MM.1S (cell line): ENCODE results near the gene SERPINC1.

Experiments used
- DNase-seq: peaks from one replicate; pipeline ENCODE4 v3.0.0-alpha.2; 2015
- H2AFZ ChIP-seq: fragments of 300-600 bp; sonication (generic); 2 replicates; pipeline ENCODE4 v1.6.0; 2016; ENCODE audit warnings: antibody characterized with exemption, low read length
- H3F3A ChIP-seq: fragments of 300-600 bp; sonication (generic); 2 replicates; pipeline ENCODE4 v1.6.1; 2016; ENCODE audit warnings: mild to moderate bottlenecking, antibody characterized with exemption, low read length, moderate library complexity, mixed read lengths; ENCODE audit not compliant: insufficient read depth
- H3K27ac ChIP-seq: fragments of 300-600 bp; sonication (generic); 2 replicates; pipeline ENCODE4 v1.5.1; 2016; ENCODE audit warnings: mild to moderate bottlenecking, low read length
- H3K27me3 ChIP-seq: fragments of 300-600 bp; sonication (generic); replicated peaks from 2 replicates; pipeline ENCODE4 v1.6.0; 2016; ENCODE audit warnings: low read length; ENCODE audit not compliant: insufficient read depth
- H3K36me3 ChIP-seq: fragments of 300-600 bp; sonication (generic); replicated peaks from 2 replicates; pipeline ENCODE4 v1.6.1; 2016; ENCODE audit warnings: mild to moderate bottlenecking, low read length, mixed read lengths; ENCODE audit not compliant: insufficient read depth
- H3K4me1 ChIP-seq: fragments of 300-600 bp; sonication (generic); 2 replicates; pipeline ENCODE4 v1.6.1; 2016; ENCODE audit warnings: low read length, mixed read lengths
- H3K4me2 ChIP-seq: fragments of 300-600 bp; sonication (generic); 2 replicates; pipeline ENCODE4 v1.6.0; 2016; ENCODE audit warnings: low read depth, low read length
- H3K4me3 ChIP-seq: fragments of 300-600 bp; sonication (generic); 2 replicates; pipeline ENCODE4 v1.5.1; 2016; ENCODE audit warnings: low read length, mixed read lengths
- H3K79me2 ChIP-seq: fragments of 300-600 bp; sonication (generic); 2 replicates; pipeline ENCODE4 v1.6.1; 2016; ENCODE audit warnings: mixed run types, low read length, mixed read lengths
- H3K9ac ChIP-seq: fragments of 300-600 bp; sonication (generic); 2 replicates; pipeline ENCODE4 v1.6.1; 2016; ENCODE audit warnings: low read length, mixed read lengths
- H3K9me2 ChIP-seq: fragments of 300-600 bp; sonication (generic); replicated peaks from 2 replicates; pipeline ENCODE4 v1.6.1; 2016; ENCODE audit warnings: mild to moderate bottlenecking, low read length, mixed read lengths; ENCODE audit not compliant: insufficient read depth
- H3K9me3 ChIP-seq: fragments of 300-600 bp; sonication (generic); replicated peaks from 2 replicates; pipeline ENCODE4 v1.6.1; 2016; ENCODE audit warnings: mild to moderate bottlenecking, low read length, mixed read lengths; ENCODE audit not compliant: insufficient read depth
- H4K20me1 ChIP-seq: fragments of 300-600 bp; sonication (generic); 2 replicates; pipeline ENCODE4 v1.6.1; 2016; ENCODE audit warnings: mild to moderate bottlenecking, low read length, moderate library complexity, mixed read lengths; ENCODE audit not compliant: insufficient read depth
- EZH2 ChIP-seq: fragments of 300-600 bp; sonication (generic); optimal IDR thresholded peaks from 2 replicates; pipeline ENCODE3; 2017; ENCODE audit warnings: low read depth, mild to moderate bottlenecking, antibody characterized with exemption, low read length, mixed read lengths
- EZH2phosphoT487 ChIP-seq: fragments of 300-600 bp; sonication (generic); IDR thresholded peaks from 2 replicates; pipeline ENCODE4 v1.6.1; 2018; ENCODE audit warnings: antibody characterized with exemption, low read length
- TF ChIP-seq, protein P1 (sequence below): fragments of 300-600 bp; sonication (generic); IDR thresholded peaks from 2 replicates; pipeline ENCODE4 v1.5.1; 2016; ENCODE audit warnings: antibody characterized with exemption, low read length, mixed read lengths

SERPINC1 gene

DNA sequence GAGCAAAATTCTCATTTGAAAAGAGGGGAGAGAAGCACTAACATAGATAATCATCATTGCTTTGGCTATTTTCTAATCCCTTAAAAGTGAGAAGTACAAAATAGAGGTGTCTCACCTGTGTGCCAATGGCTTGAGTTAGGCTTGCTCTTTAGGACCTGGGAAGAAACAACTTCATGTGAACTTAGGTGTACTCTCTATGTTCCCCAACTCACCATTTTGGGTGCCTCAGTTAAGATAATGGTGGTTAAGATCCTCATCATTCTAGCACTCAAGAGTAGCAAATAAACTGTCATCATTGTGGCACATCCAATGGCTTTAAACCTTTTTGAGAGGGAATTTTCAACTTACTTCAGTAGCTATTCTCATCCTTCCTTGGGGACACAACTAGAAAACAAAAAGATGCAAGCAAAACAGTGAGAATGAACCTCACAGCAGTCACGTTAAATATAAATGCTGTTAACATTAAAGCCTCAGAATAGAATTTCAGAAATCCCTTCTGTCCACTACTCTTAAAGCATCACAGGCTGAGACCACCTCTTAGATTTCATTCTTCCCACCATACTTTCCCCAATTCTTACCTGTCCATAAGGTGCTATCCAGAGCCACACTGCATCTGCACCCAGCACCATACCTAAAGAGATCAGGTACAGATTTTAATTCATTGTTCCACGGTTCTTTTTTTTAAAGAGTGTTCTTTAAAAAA is 50.6 kb downstream of the SERPINC1 start:
- no peaks in the 10 kb centered on the region for H3K27me3 ChIP-seq
- H3K36me3 ChIP-seq = peaks cover 31% of the 10 kb centered on the region
- H3K4me1 ChIP-seq = peaks cover 43% of the 10 kb centered on the region
- no peak for TF ChIP-seq EZH2phosphoT487
- TF ChIP-seq, protein P1, sequence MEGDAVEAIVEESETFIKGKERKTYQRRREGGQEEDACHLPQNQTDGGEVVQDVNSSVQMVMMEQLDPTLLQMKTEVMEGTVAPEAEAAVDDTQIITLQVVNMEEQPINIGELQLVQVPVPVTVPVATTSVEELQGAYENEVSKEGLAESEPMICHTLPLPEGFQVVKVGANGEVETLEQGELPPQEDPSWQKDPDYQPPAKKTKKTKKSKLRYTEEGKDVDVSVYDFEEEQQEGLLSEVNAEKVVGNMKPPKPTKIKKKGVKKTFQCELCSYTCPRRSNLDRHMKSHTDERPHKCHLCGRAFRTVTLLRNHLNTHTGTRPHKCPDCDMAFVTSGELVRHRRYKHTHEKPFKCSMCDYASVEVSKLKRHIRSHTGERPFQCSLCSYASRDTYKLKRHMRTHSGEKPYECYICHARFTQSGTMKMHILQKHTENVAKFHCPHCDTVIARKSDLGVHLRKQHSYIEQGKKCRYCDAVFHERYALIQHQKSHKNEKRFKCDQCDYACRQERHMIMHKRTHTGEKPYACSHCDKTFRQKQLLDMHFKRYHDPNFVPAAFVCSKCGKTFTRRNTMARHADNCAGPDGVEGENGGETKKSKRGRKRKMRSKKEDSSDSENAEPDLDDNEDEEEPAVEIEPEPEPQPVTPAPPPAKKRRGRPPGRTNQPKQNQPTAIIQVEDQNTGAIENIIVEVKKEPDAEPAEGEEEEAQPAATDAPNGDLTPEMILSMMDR = no peak
- H3K79me2 ChIP-seq = peaks cover 38% of the 10 kb centered on the region
- H3K4me3 ChIP-seq = peak overlapping the region; percentile 90
- H3K4me2 ChIP-seq = peak overlapping the region; percentile 77
- H2AFZ ChIP-seq = no peak overlapping the region
- H4K20me1 ChIP-seq = peaks cover 44% of the 10 kb centered on the region
- H3K9ac ChIP-seq = peak overlapping the region; percentile 83
- H3K9me2 ChIP-seq = no peaks in the 10 kb centered on the region
- H3K9me3 ChIP-seq = no peaks in the 10 kb centered on the region
- H3K27ac ChIP-seq = peak overlapping the region; percentile 86; the same call in 1 of the 2 replicates
- H3F3A ChIP-seq = peaks cover 70% of the 10 kb centered on the region
- no peak for DNase-seq

DNA sequence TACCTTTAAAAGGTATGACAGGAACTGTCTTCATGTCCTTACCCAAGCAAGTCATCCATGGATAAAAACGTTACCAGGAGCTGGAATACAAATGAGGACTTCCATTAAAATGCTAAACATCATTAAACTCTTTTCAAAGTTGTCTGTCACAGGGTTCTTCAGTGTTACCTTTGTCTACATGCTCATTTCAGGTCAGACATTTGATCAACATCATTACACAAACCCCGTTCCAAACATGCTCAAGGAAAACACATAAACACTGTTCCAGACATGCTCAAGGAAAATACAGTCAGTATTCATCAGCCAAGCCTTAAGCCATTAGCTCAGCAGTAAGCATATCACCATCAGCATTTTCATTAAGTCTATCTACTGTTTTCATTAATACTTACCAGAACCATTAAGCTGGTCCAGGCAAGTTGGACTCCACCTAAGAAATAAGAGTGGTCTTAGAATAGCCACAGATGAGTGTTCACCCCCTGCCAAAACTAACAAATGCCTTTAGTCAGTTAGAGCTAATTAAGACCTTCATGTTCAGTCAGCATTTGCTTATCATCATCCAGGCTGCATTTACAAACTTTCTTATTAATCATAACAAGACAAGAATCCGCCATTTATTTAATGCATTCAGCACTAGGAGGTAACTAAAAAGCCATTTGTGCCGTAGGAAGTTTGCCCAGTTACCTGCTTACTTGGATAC is 51.5 kb downstream of the SERPINC1 start:
- no peak for DNase-seq
- Histone ChIP-seq H2AFZ (no peak overlapping the region), H3K4me2 (peak overlapping the region; percentile 77), H3K36me3 (peaks cover 31% of the 10 kb centered on the region), H3K4me1 (peaks cover 43% of the 10 kb centered on the region), H4K20me1 (peaks cover 44% of the 10 kb centered on the region), H3K9me2 (no peaks in the 10 kb centered on the region), H3K27ac (peak overlapping the region; percentile 86; the same call in 1 of the 2 replicates), H3K79me2 (peaks cover 38% of the 10 kb centered on the region), H3K9me3 (no peaks in the 10 kb centered on the region), H3K9ac (peak overlapping the region; percentile 83; the same call in 1 of the 2 replicates), H3K4me3 (peak overlapping the region; percentile 90), H3K27me3 (no peaks in the 10 kb centered on the region), H3F3A (peaks cover 78% of the 10 kb centered on the region)
- TF ChIP-seq, protein P1 = no peak
- no peak for TF ChIP-seq EZH2

DNA sequence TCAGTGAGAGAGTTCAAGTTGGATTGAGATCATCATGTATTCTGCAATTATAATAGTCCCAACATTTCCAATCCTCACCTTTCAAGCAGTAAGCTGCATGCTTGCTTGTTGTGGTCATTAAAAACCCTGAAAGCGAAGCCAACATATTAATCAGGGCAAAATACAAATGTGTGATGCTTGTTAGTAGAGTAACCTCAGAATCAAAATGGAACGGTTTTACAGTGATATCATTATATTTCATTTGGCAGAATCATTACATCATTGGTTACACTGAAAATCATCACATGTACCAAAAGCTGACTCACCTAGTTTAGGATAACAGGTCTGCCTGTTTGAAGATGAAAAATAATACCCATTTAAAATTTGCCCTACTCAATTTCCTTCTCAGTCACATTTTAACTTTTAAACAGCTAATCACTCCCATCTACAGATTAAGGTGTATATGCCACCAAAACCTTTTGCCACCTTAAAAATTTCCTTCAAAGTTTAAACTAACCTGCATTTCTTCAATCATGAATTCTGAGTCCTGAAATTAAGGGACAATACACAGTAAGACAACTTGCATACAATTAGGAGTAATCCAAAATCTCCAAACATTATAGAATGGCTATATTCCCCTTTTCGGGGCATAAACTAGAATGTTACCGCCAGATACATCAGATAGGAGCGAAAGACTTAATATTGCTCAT is 52.8 kb downstream of the SERPINC1 start:
- no peak overlapping the region for H2AFZ ChIP-seq
- H3K9me2 ChIP-seq = no peaks in the 10 kb centered on the region
- no peak overlapping the region for H3K4me3 ChIP-seq
- DNase-seq = no peak
- no peak overlapping the region for H3K9ac ChIP-seq
- peaks cover 38% of the 10 kb centered on the region for H3K79me2 ChIP-seq
- H3F3A ChIP-seq = peaks cover 85% of the 10 kb centered on the region
- peaks cover 39% of the 10 kb centered on the region for H3K4me1 ChIP-seq
- H3K36me3 ChIP-seq = peaks cover 31% of the 10 kb centered on the region
- TF ChIP-seq, protein P1 = no peak
- TF ChIP-seq EZH2 = no peak
- TF ChIP-seq EZH2phosphoT487 = no peak
- peaks cover 44% of the 10 kb centered on the region for H4K20me1 ChIP-seq
- peak overlapping the region; percentile 86; the same call in 1 of the 2 replicates for H3K27ac ChIP-seq
- H3K9me3 ChIP-seq = no peaks in the 10 kb centered on the region
- H3K4me2 ChIP-seq = peak overlapping the region; percentile 77; the same call in 1 of the 2 replicates
- no peaks in the 10 kb centered on the region for H3K27me3 ChIP-seq
